ENCODE data around the gene ZNF229. TPM values are rescaled to one million over a fixed set of nuclear protein-coding genes. Genes with fewer than 3 reads are reported as not detected.
"Not testable (repeated sequence)": the region's sequence is repeated elsewhere in the genome, so short reads cannot be mapped to it uniquely, and the experiment has no call there.

Gene ZNF229
- total RNA-seq, 1 donor, result 13.4 TPM

- no peak for TF ChIP-seq CTCF (IDR thresholded peaks at IDR 0.05; ENCODE audit: insufficient read depth, low read depth, low read length)
- DNase-seq (ENCODE audit: low read depth), result no peak
- no peak overlapping the region for H3K4me3 ChIP-seq (ENCODE audit: low read depth, low read length)
These were observed 3.4 kb upstream of the ZNF229 start for GRCh38 chr19:44451687-44452086.

DNA sequence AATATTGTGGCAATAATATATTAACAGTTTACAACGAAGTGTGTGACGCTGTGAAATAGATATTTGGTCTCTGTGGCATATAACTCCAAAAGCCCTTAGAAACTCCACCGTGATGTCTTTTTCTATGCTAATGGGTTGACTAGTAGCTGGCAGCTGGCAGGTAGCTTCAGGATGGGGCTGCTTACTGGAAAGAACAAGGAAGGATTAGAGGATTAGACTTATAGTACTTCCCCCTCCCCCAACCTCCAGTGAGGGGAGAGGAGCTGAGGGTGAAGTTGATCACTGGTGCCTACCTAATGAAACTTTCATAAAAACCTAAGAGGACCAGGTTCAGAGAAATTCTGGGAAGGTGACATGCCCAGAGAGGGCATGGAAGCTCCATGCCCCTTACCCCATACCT lies 9.8 kb downstream of the ZNF229 start:
- H3K4me3 ChIP-seq (ENCODE audit: low read depth, low read length), result no peak overlapping the region
- DNase-seq (ENCODE audit: low read depth), result no peak
- TF ChIP-seq CTCF (IDR thresholded peaks at IDR 0.05; ENCODE audit: insufficient read depth, low read depth, low read length), result no peak

DNA sequence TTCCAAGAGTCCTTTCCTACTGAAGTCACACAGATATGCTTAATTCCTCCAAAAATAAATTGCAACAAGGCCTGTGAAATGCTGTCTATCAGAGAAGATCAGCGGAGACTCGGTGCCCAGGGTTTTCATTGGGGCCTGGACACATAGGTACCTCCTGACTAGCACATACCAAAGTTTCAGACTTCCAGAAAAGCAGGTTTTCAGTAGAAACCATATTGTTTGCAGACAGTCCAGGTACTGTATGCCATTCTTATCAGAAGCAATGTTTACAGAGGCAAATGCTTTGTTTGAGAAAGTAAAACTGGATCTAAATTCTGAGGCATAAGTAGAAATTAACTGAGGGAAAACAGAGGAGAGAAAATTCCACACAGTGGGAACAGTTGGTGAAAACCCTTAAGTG lies 12.8 kb downstream of the ZNF229 start:
- TF ChIP-seq CTCF (IDR thresholded peaks at IDR 0.05; ENCODE audit: insufficient read depth, low read depth, low read length), result no peak
- DNase-seq (ENCODE audit: low read depth), result no peak
- H3K4me3 ChIP-seq (ENCODE audit: low read depth, low read length), result no peak overlapping the region

GRCh38 chr19:44430956-44431355 lies 17.3 kb downstream of the ZNF229 start:
- DNase-seq (ENCODE audit: low read depth), result no peak
- no peak for TF ChIP-seq CTCF (IDR thresholded peaks at IDR 0.05; ENCODE audit: insufficient read depth, low read depth, low read length)
- no peak overlapping the region for H3K4me3 ChIP-seq (ENCODE audit: low read depth, low read length)

- DNase-seq (ENCODE audit: low read depth); H3K4me3 ChIP-seq (ENCODE audit: low read depth, low read length): not testable (repeated sequence)
These were observed 32.7 kb downstream of the ZNF229 start for GRCh38 chr19:44415553-44415952.

DNA sequence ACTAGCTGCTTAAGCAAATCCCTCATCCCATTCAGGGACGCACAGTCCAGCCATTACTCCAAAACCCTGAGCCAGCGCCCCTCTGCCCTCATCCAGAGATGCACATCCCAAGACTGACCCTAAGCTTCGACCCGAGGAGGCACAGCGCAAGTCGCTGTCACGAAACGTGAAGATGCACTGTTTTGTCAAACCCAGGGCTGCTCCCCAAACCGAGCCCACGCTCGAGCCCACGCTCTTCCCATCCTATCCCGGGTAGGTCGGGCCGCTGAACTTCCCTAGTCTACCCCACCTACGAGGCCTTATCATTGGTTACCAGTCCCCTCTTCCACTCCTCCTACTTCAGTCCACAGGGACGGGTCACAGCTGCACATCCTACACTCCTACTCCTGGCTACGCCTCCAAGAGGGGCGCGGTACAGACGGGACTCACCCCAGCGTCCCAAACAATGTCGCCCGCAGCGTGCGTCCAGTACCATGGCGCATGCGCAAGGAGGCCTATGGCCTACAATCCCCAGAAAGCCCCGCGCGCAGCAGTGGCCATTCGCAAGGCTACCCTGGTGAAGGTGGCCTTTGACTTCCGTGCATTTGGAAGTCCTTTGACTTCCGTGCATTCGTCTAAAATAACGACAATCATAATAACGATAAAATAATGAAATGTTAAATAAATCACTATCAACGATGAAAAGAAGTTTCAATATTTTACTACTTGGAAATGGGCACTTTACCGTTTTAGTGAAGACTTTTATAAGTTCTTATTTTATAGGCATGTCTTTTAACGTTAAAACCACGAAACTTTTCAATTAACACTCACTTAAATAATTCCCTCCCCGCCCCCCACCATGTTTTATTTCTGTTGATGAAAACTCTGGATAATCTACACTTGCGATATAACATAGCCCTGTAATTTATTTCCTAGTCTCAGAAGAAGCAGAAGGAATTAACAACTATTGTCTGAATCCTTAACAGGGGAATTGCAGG lies 46.8 kb downstream of the ZNF229 start, which contains the start of gene ZNF285:
Gene ZNF285, minus strand, starts transcription at position 470 of the 977 bp plus-strand sequence. CDS start 4,395 bp downstream, outside the sequence.
- peak within 1 kb of the TSS; percentile 63 for H3K4me3 ChIP-seq (ENCODE audit: low read depth, low read length)

GRCh38 chr19:44389268-44389667 lies 59.0 kb downstream of the ZNF229 start:
- H3K4me3 ChIP-seq (ENCODE audit: low read depth, low read length); DNase-seq (ENCODE audit: low read depth): not testable (repeated sequence)

More for the DNA sequence above, 46.8 kb downstream of the ZNF229 start, which contains the start of gene ZNF285:
- peak; percentile 97 for DNase-seq (ENCODE audit: low read depth)
- TF ChIP-seq CTCF (IDR thresholded peaks at IDR 0.05; ENCODE audit: insufficient read depth, low read depth, low read length), result no peak

Other genes with a start within 250 kb of the ZNF229 start
- 15.8 and 18.6 TPM in 2 replicates for gene ZNF227, start 235.9 kb downstream of the ZNF229 start, total RNA-seq
- 0.32 and 2.2 TPM in 2 replicates for gene ZNF233, start 188.6 kb downstream of the ZNF229 start, total RNA-seq
- 4.8 and 8.2 TPM in 2 replicates for gene ZNF235, start 143.4 kb downstream of the ZNF229 start, total RNA-seq
- 6.4 and 8.6 TPM in 2 replicates for gene ZNF112, start 91.8 kb downstream of the ZNF229 start, total RNA-seq
- 1.6 and 3.9 TPM in 2 replicates for gene ZNF285, start 46.9 kb downstream of the ZNF229 start, total RNA-seq
- 6.4 and 9.5 TPM in 2 replicates for gene ZNF180, start 52.0 kb upstream of the ZNF229 start, total RNA-seq
- not detected in 2 replicates for gene CEACAM20, start 81.2 kb upstream of the ZNF229 start, total RNA-seq
- gene IGSF23, start 165.1 kb upstream of the ZNF229 start, total RNA-seq, result 0.32 and 0.43 TPM in 2 replicates
- gene PVR, start 195.4 kb upstream of the ZNF229 start, total RNA-seq, result 114 and 156 TPM in 2 replicates
- 2.6 and 5.6 TPM in 2 replicates for gene CEACAM19, start 223.0 kb upstream of the ZNF229 start, total RNA-seq